A673 (cell line): Measurements from ENCODE around the gene ZIM2. TPM values are rescaled to one million over a fixed set of nuclear protein-coding genes. Genes with fewer than 3 reads are reported as not detected.

ENCODE experiments used
- BruUV-seq: library from RNA; stranded (reverse); fragments of 400-500 nt; replicated peaks from 2 replicates; lab custom pipeline; 2021; lab: Mats Ljungman, UMichigan
- CTCF ChIA-PET: fragments of 300-600 bp; sonication (Branson Sonifier 250); formaldehyde crosslinking; loops from one replicate; lab custom pipeline; 2022; ENCODE audit warnings: antibody characterized with exemption; lab: Charles Lee
- POLR2A ChIA-PET: fragments of 300-600 bp; sonication (Branson Sonifier 250); formaldehyde crosslinking; loops from one replicate; lab custom pipeline; 2022; ENCODE audit warnings: antibody characterized with exemption; ENCODE audit not compliant: low non-redundant PET; lab: Charles Lee
- DNase-seq: peaks from one replicate; pipeline ENCODE4 v3.0.0-alpha.2; 2015; ENCODE audit warnings: low spot score
- H3K27ac ChIP-seq: fragments of 200-600 bp; sonication (generic); 2 replicates; pipeline ENCODE4 v1.5.1; 2016; ENCODE audit warnings: mixed run types, low read depth, mild to moderate bottlenecking, mixed read lengths, antibody characterized with exemption, low read length; ENCODE audit not compliant: poor library complexity, severe bottlenecking
- H3K27me3 ChIP-seq: fragments of 200-600 bp; sonication (generic); replicated peaks from 2 replicates; pipeline ENCODE4 v1.6.1; 2017; ENCODE audit warnings: mixed run types, low read depth, mild to moderate bottlenecking, mixed read lengths, antibody characterized with exemption, low read length; ENCODE audit not compliant: insufficient read depth, poor library complexity
- H3K36me3 ChIP-seq: fragments of 200-600 bp; sonication (generic); 2 replicates; pipeline ENCODE4 v1.6.1; 2016; ENCODE audit warnings: mixed run types, mild to moderate bottlenecking, mixed read lengths, antibody characterized with exemption, low read length; ENCODE audit not compliant: insufficient read depth, poor library complexity, severe bottlenecking
- H3K4me1 ChIP-seq: fragments of 200-600 bp; sonication (generic); 2 replicates; pipeline ENCODE4 v1.6.1; 2017; ENCODE audit warnings: mixed run types, mild to moderate bottlenecking, mixed read lengths, antibody characterized with exemption, low read length; ENCODE audit not compliant: insufficient read depth, poor library complexity, severe bottlenecking
- H3K4me3 ChIP-seq: fragments of 200-600 bp; sonication (generic); 2 replicates; pipeline ENCODE4 v1.5.1; 2016; ENCODE audit warnings: low read depth, mixed run types, mild to moderate bottlenecking, mixed read lengths, low read length; ENCODE audit not compliant: poor library complexity, severe bottlenecking
- H3K9me3 ChIP-seq: fragments of 200-600 bp; sonication (generic); 2 replicates; pipeline ENCODE4 v1.6.1; 2016; ENCODE audit warnings: mixed run types, low read depth, mild to moderate bottlenecking, mixed read lengths, antibody characterized with exemption, low read length; ENCODE audit not compliant: poor library complexity, severe bottlenecking
- CTCF ChIP-seq: fragments of 300-800, 200-600 bp; sonication (generic); conservative IDR thresholded peaks from 2 replicates; pipeline ENCODE4 v1.5.1; 2017; ENCODE audit warnings: low read depth, mild to moderate bottlenecking, antibody characterized with exemption, low read length, moderate library complexity, mixed read lengths
- EZH2 ChIP-seq: fragments of 200-600 bp; sonication (generic); IDR thresholded peaks from 2 replicates; pipeline ENCODE4 v1.6.1; 2017; ENCODE audit warnings: borderline replicate concordance, low read depth, mild to moderate bottlenecking, mixed read lengths, antibody characterized with exemption, low read length; ENCODE audit not compliant: poor library complexity, severe bottlenecking
- intact Hi-C: fragments of 100-400 bp; cut with micrococcal nuclease; formaldehyde crosslinking; loops from one replicate; pipeline ENCODE4 v1.10.0; 2022; ENCODE audit not compliant: unreplicated experiment
- total RNA-seq: library from RNA; stranded (reverse); gene quantifications from 2 replicates; pipeline ENCODE4 v1.2.3, GENCODE V29; 2021

Gene ZIM2
- total RNA-seq, 1 experiment from 2014 or later, result 4.6 TPM

- Histone ChIP-seq H3K4me3 (no peak overlapping the region), H3K9me3 (no peaks in the 10 kb centered on the region), H3K27ac (no peak overlapping the region), H3K36me3 (peaks cover 68% of the 10 kb centered on the region), H3K4me1 (peaks cover 7% of the 10 kb centered on the region), H3K27me3 (no peaks in the 10 kb centered on the region)
- DNase-seq, result no peak
- ChIA-PET CTCF (no interaction called here), POLR2A (no interaction called here)
- no TSS peak for BruUV-seq
- no peak for TF ChIP-seq EZH2
- TF ChIP-seq CTCF, result no peak
- intact Hi-C loops, result no loop called here
Observed at GRCh38 chr19:56832352-56832928, 8.1 kb downstream of the ZIM2 start.

- H3K9me3 ChIP-seq, result no peaks in the 10 kb centered on the region
- intact Hi-C loops, result no loop called here
Observed at GRCh38 chr19:56831255-56831654, 9.3 kb downstream of the ZIM2 start.

GRCh38 chr19:56829596-56829995 is 10.9 kb downstream of the ZIM2 start:
- no peaks in the 10 kb centered on the region for H3K9me3 ChIP-seq
- CTCF ChIA-PET, result no interaction called here
- POLR2A ChIA-PET, result no interaction called here
- H3K36me3 ChIP-seq, result peaks cover 77% of the 10 kb centered on the region
- H3K4me3 ChIP-seq, result no peak overlapping the region
- TF ChIP-seq EZH2, result no peak
- no peak for TF ChIP-seq CTCF
- intact Hi-C loops, result no loop called here
- BruUV-seq, result no TSS peak
- no peak overlapping the region for H3K27ac ChIP-seq
- no peaks in the 10 kb centered on the region for H3K27me3 ChIP-seq
- no peaks in the 10 kb centered on the region for H3K4me1 ChIP-seq
- no peak for DNase-seq

More at GRCh38 chr19:56831255-56831654, 9.3 kb downstream of the ZIM2 start:
- Histone ChIP-seq H3K4me1 (peaks cover 3% of the 10 kb centered on the region), H3K36me3 (peaks cover 77% of the 10 kb centered on the region), H3K27me3 (no peaks in the 10 kb centered on the region), H3K4me3 (no peak overlapping the region), H3K27ac (no peak overlapping the region)
- ChIA-PET CTCF (no interaction called here), POLR2A (no interaction called here)
- no TSS peak for BruUV-seq
- DNase-seq, result no peak
- TF ChIP-seq CTCF (no peak), EZH2 (no peak)
